Glomerular visceral epithelial cell (primary cell): ENCODE measurements around the gene DCPS.
A peak's percentile ranks its signal among the peaks of the same experiment; 100 is the strongest.
"Not testable (repeated sequence)": the region's sequence is repeated elsewhere in the genome, so short reads cannot be mapped to it uniquely, and the experiment has no call there.

Source experiments
- DNase-seq: peaks from one replicate; pipeline ENCODE4 v3.0.0-alpha.2; 2016; ENCODE audit errors: extremely low spot score

DCPS gene

GRCh38 chr11:126288237-126288636 lies 15.6 kb upstream of the DCPS start:
- no peak for DNase-seq

GRCh38 chr11:126290887-126291286 lies 13.0 kb upstream of the DCPS start:
- DNase-seq: no peak

GRCh38 chr11:126293726-126294125 lies 10.1 kb upstream of the DCPS start:
- no peak for DNase-seq

- no peak for DNase-seq
Measured at GRCh38 chr11:126297004-126297403, 6.9 kb upstream of the DCPS start.

DNA sequence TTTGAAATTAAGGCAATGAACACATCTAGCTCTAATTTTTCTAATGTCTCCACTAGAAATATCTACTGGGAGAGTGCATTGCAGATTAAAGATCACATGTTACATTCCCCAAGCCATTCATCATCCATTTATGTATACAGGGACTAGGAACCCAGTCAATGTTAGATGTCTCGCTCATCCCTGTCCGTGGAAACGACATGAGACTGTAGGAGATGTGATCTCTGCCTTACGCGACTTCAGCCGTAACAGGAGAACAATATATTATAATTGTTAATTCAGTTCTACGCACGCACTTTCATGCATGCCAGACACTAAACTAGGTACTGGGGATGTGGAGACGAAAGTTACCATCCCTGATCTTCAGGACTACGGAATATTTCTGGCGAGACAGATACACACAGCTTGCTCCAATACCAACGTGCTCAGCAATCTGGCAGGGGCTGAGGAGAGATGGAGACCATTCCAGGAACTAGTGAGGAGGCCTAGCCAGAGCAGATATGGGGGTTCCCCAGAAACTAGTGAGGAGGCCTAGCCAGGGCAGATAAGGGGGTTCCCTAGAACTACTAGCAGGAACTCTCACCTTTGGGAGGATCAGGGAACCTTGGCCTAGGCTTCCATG lies 706 bp downstream of the DCPS start:
- no peak for DNase-seq

- DNase-seq: no peak
Measured at GRCh38 chr11:126305699-126306098, 1.8 kb downstream of the DCPS start.

GRCh38 chr11:126307706-126308105 lies 3.8 kb downstream of the DCPS start:
- peak; percentile 24 for DNase-seq

- DNase-seq: no peak
Measured at GRCh38 chr11:126308271-126308671, 4.4 kb downstream of the DCPS start.

GRCh38 chr11:126308771-126309170 lies 4.9 kb downstream of the DCPS start:
- DNase-seq: not testable (repeated sequence)

- DNase-seq: peak; percentile 71
Measured at GRCh38 chr11:126310200-126310991, 6.5 kb downstream of the DCPS start.

GRCh38 chr11:126310992-126311310 lies 7.1 kb downstream of the DCPS start:
- DNase-seq: no peak

GRCh38 chr11:126311401-126312291 lies 7.8 kb downstream of the DCPS start:
- DNase-seq: no peak

DNA sequence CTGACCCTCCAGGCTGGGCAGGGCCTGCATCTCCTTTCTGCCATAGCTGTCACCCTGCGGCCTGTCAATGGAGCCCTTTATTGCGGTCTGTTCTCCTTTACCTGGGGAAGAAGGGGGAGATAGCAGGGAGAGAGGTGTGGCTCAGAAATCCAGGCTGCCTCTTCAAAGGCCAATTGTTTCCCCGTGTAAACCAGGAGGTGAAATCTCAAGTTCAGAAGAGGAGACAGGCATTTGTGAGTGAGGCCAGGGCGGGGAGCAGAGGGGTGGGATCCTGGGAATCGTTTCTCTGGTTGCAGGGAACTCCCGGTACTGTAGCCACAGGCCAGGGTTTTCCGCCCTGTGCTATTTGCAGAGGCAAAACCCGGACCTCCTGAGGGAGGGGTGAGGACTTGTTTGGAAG lies 9.1 kb downstream of the DCPS start:
- DNase-seq: no peak

- no peak for DNase-seq
Measured at GRCh38 chr11:126313826-126314225, 10.0 kb downstream of the DCPS start.

DNA sequence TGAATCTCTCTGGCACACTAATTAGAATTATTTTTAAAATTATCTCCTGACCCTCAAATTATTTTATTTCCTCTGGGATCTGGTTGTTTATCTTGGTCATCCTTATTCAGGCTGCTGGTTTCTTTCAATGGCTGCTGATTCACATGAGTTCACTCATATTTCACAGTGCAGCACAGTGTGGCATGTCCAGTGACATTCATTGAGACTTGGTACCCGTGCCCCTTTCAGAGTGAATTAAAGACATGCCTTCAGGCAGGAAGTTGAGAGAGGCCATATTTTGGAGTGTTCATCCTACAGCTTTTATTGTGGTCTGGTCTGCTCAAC lies 13.5 kb downstream of the DCPS start:
- DNase-seq: no peak

DNA sequence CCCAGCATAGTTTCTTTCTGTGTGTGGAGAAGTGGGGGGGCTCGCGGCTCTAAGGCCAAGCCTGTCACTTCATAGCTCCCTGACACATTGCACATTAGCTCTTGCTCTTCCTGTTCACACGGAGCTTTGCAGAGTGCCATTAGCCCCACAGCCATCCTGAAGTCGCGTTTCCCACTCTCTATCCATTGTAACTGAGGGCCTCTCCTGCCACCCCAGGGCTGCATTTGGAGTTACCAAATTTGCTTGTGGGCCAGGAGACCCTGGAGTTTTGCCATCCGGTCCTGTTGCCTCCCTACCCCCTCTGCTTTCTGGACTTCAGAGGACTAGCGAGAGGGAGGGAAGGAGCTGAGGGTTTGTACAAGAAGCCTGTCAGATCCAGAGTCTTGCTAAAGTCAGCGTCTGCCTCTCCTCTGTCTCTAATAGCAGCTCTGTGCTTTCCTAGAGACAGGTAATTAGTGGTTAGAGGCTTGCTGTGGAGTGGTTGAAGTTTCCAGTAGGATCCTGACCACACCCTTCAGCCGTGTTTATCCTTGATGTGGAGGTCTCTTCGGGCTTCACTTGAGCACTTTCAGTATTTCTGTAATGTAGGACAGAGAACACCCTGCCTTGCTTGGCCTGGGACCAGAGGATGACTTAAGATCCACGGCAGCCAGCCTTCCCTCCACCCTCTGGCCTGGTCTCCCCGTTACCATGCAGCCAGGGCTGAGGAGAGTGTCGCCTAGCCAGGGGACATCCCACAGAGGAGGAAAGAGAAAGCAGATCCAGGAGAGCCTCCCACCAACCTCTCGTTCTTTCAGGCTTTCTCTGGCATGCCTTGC lies 14.1 kb downstream of the DCPS start:
- DNase-seq: peak; percentile 81

DNA sequence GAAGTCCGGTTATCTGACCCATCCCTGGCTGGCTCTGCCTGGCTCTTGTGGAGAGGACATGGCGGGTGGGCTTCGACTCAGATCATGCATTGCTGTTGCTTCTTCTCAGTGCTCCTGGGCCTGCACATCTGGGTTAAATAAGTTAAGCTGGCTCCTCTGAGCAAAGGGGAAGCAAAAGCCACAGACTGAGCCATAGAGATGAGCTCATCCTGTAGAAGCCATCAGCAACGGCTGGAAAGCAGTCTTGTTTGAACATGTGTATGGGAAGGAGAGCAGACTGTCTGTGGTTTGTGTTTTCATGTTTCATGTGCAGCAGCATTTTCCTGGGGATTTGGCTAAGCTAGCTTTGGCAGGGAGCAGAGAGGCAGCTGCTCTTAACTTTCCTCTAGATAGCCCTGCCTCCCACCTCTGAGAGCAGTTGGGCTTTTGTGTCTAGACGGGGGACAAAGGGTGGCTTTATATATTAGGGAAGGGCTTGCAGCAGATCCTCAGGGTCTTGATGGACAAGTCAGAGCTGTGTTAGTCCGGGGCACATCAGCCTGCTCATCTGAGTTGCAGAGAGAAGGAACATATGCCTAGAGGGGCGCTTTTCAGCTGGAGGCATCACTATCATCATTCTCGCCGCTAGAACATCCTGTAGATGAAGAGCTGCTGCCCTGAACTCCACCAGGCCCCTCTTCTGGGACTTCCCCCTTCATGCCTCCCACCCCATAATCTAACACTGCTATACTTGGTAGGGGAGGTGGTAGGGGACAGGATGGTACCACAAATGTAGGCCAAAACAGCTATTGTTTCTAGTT lies 14.9 kb downstream of the DCPS start:
- peak; percentile 86 for DNase-seq

DNA sequence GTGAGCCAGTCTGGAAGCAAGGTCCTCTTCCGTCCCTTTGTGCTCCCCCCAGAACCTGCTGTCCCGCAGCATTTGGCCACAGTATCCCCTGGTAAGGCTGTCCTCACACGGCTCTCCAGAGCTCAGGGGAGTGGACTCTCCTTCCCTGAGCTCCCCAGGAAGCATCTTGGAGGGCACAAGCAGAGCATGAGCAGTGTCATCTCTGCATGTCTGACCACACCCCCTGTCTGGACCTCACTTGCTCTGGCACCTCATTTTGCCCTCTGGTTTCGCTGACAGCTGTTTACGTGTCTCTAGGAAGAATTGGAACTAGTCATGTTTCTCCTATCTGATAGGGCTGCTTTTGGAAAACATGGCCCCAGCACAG lies 15.5 kb downstream of the DCPS start:
- no peak for DNase-seq

DNA sequence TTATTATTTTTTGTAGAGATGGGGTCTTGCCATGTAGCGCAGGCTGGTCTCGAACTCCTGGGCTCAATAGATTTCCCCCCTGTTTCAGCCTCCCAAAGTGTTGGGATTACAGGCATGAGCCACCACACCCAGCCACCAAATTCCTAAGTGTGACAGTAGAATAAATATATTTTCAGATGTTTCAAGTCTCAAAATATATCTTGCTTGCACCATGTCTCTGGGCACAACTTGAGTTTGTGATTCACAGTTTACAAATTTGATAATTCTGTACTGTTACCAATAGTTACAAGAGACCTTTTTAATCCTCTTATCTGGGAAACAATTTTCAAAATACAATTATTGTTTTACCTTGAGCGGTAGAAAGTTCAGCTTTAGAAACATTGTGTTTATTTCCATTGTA lies 19.1 kb downstream of the DCPS start:
- no peak for DNase-seq

- DNase-seq: no peak
Measured at GRCh38 chr11:126327281-126328000, 23.6 kb downstream of the DCPS start.

GRCh38 chr11:126328001-126328390 lies 24.1 kb downstream of the DCPS start:
- DNase-seq: no peak
